ENCODE measurements around the gene ASZ1.

Gene ASZ1

GRCh38 chr7:117347962-117348672, 79.2 kb downstream of the ASZ1 start:
- H3K27me3 Mint-ChIP-seq (ENCODE audit: low read depth) = no peaks in the 10 kb centered on the region
- H3K4me3 Mint-ChIP-seq = no peak overlapping the region
- no peak overlapping the region for H3K27ac Mint-ChIP-seq
- no peaks in the 10 kb centered on the region for H3K4me1 Mint-ChIP-seq
- H3K36me3 Mint-ChIP-seq (ENCODE audit: low read depth) = no peaks in the 10 kb centered on the region
- TF ChIP-seq CTCF (IDR thresholded peaks at IDR 0.05; ENCODE audit: unreplicated experiment in 3 of 3) = no peak
- H3K9me3 Mint-ChIP-seq = no peaks in the 10 kb centered on the region

GRCh38 chr7:117347480-117347879, 79.8 kb downstream of the ASZ1 start:
- no peak overlapping the region for H3K27ac Mint-ChIP-seq
- no peak for TF ChIP-seq CTCF (IDR thresholded peaks at IDR 0.05; ENCODE audit: unreplicated experiment in 3 of 3)
- no peaks in the 10 kb centered on the region for H3K27me3 Mint-ChIP-seq (ENCODE audit: low read depth)
- H3K9me3 Mint-ChIP-seq = no peaks in the 10 kb centered on the region
- no peak overlapping the region for H3K4me3 Mint-ChIP-seq
- no peaks in the 10 kb centered on the region for H3K4me1 Mint-ChIP-seq
- H3K36me3 Mint-ChIP-seq (ENCODE audit: low read depth) = no peaks in the 10 kb centered on the region

GRCh38 chr7:117346161-117346560, 81.1 kb downstream of the ASZ1 start:
- H3K36me3 Mint-ChIP-seq (ENCODE audit: low read depth) = no peaks in the 10 kb centered on the region
- no peak overlapping the region for H3K27ac Mint-ChIP-seq
- no peaks in the 10 kb centered on the region for H3K4me1 Mint-ChIP-seq
- no peak for TF ChIP-seq CTCF (IDR thresholded peaks at IDR 0.05; ENCODE audit: unreplicated experiment in 3 of 3)
- no peaks in the 10 kb centered on the region for H3K27me3 Mint-ChIP-seq (ENCODE audit: low read depth)
- H3K9me3 Mint-ChIP-seq = no peaks in the 10 kb centered on the region
- H3K4me3 Mint-ChIP-seq = no peak overlapping the region

GRCh38 chr7:117338020-117338419, 89.3 kb downstream of the ASZ1 start:
- Mint-ChIP-seq H3K27ac (no peak overlapping the region), H3K4me3 (no peak overlapping the region), H3K4me1 (no peaks in the 10 kb centered on the region), H3K36me3 (ENCODE audit: low read depth) (no peaks in the 10 kb centered on the region), H3K27me3 (ENCODE audit: low read depth) (peaks cover 6% of the 10 kb centered on the region), H3K9me3 (no peaks in the 10 kb centered on the region)
- TF ChIP-seq CTCF (IDR thresholded peaks at IDR 0.05; ENCODE audit: unreplicated experiment in 3 of 3) = no peak

GRCh38 chr7:117333168-117333567, 94.1 kb downstream of the ASZ1 start:
- Mint-ChIP-seq H3K4me3 (no peak overlapping the region), H3K27ac (no peak overlapping the region), H3K4me1 (no peaks in the 10 kb centered on the region), H3K27me3 (ENCODE audit: low read depth) (peaks cover 11% of the 10 kb centered on the region), H3K9me3 (peaks cover 23% of the 10 kb centered on the region), H3K36me3 (ENCODE audit: low read depth) (no peaks in the 10 kb centered on the region)
- no peak for TF ChIP-seq CTCF (IDR thresholded peaks at IDR 0.05; ENCODE audit: unreplicated experiment in 3 of 3)

- no peak overlapping the region for H3K27ac Mint-ChIP-seq
- TF ChIP-seq CTCF (IDR thresholded peaks at IDR 0.05; ENCODE audit: unreplicated experiment in 3 of 3) = no peak
- H3K4me1 Mint-ChIP-seq = no peaks in the 10 kb centered on the region
- peaks cover 4% of the 10 kb centered on the region for H3K36me3 Mint-ChIP-seq (ENCODE audit: low read depth)
- peaks cover 28% of the 10 kb centered on the region for H3K9me3 Mint-ChIP-seq
- H3K27me3 Mint-ChIP-seq (ENCODE audit: low read depth) = peaks cover 5% of the 10 kb centered on the region
- H3K4me3 Mint-ChIP-seq = no peak overlapping the region
These were observed 95.3 kb downstream of the ASZ1 start for GRCh38 chr7:117332031-117332430.
